Measurements from ENCODE around the gene LDB3. TPM values are rescaled to one million over a fixed set of nuclear protein-coding genes. Genes with fewer than 3 reads are reported as not detected.
A peak's percentile ranks its signal among the peaks of the same experiment; 100 is the strongest.

LDB3 gene
- total RNA-seq, 3 donors from 2014 or later (not counting 1 experiment from before 2014, with no cell fraction given): 0.11 to 0.12 TPM; not detected in 1

DNA sequence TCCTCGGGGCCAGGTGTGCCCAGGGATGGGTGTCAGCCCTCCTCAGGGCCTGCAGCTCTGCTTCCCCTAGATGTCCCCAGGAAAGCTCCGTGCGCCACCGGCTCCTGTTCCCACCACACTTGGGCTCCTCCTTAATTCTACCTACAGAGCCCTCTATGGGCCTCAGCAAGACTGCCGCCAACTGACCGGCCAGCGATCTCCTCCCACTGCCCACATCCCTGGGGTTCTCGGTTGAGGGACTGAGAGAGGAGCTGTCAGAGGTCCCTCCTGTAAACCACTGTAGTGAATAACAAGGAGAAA lies 5.3 kb upstream of the LDB3 start:
- Histone ChIP-seq H3K9me3 (ENCODE audit: control insufficient read depth, insufficient read depth, low read length) (no peaks in the 10 kb centered on the region), H3K36me3 (ENCODE audit: control insufficient read depth, insufficient read depth, low read length) (no peaks in the 10 kb centered on the region), H3K27ac (ENCODE audit: low read length) (no peak overlapping the region), H3K4me3 (ENCODE audit: low read length) (no peak overlapping the region), H3K27me3 (ENCODE audit: control insufficient read depth, insufficient read depth, low read length) (no peaks in the 10 kb centered on the region), H3K4me1 (ENCODE audit: control insufficient read depth, insufficient read depth, low read length) (no peaks in the 10 kb centered on the region)
- WGBS (ENCODE audit: insufficient coverage): 96% methylated on average over 5 of the region's 8 CpGs
- Mint-ChIP-seq H3K27me3 (ENCODE audit: low read depth in 2 of 2) (no peaks in the 10 kb centered on the region), H3K9me3 (no peaks in the 10 kb centered on the region), H3K36me3 (no peaks in the 10 kb centered on the region), H3K27ac (no peak overlapping the region), H3K4me1 (no peaks in the 10 kb centered on the region), H3K4me3 (no peak overlapping the region)
- DNase-seq (no peak), ATAC-seq (peak in 1 of 3 donors; percentile 16)
- TF ChIP-seq, protein P1, sequence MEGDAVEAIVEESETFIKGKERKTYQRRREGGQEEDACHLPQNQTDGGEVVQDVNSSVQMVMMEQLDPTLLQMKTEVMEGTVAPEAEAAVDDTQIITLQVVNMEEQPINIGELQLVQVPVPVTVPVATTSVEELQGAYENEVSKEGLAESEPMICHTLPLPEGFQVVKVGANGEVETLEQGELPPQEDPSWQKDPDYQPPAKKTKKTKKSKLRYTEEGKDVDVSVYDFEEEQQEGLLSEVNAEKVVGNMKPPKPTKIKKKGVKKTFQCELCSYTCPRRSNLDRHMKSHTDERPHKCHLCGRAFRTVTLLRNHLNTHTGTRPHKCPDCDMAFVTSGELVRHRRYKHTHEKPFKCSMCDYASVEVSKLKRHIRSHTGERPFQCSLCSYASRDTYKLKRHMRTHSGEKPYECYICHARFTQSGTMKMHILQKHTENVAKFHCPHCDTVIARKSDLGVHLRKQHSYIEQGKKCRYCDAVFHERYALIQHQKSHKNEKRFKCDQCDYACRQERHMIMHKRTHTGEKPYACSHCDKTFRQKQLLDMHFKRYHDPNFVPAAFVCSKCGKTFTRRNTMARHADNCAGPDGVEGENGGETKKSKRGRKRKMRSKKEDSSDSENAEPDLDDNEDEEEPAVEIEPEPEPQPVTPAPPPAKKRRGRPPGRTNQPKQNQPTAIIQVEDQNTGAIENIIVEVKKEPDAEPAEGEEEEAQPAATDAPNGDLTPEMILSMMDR (IDR thresholded peaks at IDR 0.05): no peak
- intact Hi-C loops (cut with micrococcal nuclease): no loop called here

DNA sequence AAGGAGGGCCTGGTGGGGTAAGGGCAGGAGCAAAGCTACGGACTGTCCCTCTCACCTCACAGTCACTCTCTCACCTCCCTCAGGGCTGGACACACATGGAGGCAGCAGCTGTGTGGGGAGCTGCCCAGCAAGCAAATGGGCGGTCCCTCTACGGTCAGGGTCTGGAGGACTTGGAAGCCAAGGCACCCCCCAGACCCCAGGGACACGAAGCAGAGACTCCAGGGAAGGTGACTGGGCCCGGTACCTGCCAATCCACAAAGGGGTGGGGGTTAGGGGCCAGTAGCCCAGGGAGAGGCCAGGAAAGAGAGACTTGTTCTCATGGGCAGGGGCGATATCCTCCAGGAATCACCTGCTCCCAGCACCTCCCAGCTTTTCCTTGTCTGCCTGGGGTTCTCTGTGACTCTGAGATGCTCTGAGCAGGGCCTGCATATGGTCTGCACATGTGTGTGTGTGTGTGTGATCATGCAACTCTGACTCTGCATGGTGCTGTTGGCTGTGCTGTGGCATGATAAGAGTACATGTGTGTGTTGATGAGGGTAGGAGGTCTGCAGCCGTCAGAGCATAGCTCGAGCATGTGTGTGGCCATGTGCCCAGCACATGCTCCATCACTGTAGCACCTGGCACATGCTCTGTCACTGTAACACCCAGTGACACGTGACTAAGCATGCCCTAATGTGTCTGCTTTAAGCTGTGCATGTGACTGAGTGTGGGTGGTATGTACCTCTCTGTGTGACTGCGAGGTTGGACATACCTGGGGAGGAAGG lies 4.6 kb upstream of the LDB3 start:
- H3K27ac Mint-ChIP-seq: no peak overlapping the region
- H3K4me1 Mint-ChIP-seq: no peaks in the 10 kb centered on the region
- no peaks in the 10 kb centered on the region for H3K4me1 ChIP-seq (ENCODE audit: control insufficient read depth, insufficient read depth, low read length)
- H3K27me3 Mint-ChIP-seq (ENCODE audit: low read depth in 2 of 2): no peaks in the 10 kb centered on the region
- no peak overlapping the region for H3K4me3 Mint-ChIP-seq
- no peaks in the 10 kb centered on the region for H3K36me3 Mint-ChIP-seq
- H3K27ac ChIP-seq (ENCODE audit: low read length): no peak overlapping the region
- H3K9me3 ChIP-seq (ENCODE audit: control insufficient read depth, insufficient read depth, low read length): no peaks in the 10 kb centered on the region
- no peaks in the 10 kb centered on the region for H3K27me3 ChIP-seq (ENCODE audit: control insufficient read depth, insufficient read depth, low read length)
- H3K9me3 Mint-ChIP-seq: no peaks in the 10 kb centered on the region
- intact Hi-C loops (cut with micrococcal nuclease): no loop called here
- ATAC-seq (no peak), DNase-seq (no peak)
- H3K4me3 ChIP-seq (ENCODE audit: low read length): no peak overlapping the region
- 89% methylated on average over 10 of the region's 10 CpGs for WGBS (ENCODE audit: insufficient coverage)
- H3K36me3 ChIP-seq (ENCODE audit: control insufficient read depth, insufficient read depth, low read length): no peaks in the 10 kb centered on the region
- TF ChIP-seq, protein P1 (IDR thresholded peaks at IDR 0.05): no peak

DNA sequence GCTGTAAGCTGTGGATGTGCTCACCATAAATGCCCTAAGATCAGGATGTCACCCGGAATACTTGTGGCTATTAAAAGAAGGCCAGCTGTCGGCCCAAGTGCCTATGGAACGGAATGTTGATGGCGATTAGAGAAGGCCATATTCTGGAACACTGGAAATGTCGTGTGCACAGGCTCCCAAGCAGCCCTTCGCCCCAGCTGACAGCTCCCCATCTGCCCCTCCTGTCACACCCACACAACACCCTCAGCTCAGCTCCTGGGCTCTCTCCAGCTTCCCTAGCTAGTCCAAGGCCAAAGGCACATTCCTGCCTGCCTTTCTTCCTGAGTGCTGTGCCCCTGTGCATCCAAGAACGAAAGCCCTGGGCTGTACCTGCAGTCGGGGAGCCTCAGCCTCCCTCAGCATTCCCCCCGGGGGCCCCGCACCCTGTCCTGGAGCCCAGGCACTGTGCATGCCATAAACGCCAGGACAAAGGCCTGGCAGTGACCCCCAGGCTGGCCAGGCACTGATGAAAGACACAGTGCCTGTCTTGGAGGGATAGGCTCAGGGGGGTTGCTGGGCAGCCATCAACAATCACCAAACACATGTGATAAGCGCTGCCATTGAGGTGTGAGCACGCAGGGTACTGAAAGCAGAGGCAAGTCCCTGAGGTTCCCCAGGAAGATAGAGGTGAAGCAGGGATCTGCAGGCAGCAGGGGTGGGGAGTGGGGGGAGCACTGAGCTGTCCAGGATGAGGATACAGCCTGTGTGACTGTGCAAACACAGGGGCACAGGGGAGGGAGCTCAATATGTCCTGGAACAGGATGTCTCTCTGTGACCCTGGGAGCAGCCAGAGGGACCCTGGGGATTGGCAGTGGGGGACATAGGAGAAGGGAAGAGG lies 3.7 kb upstream of the LDB3 start:
- TF ChIP-seq, protein P1 (IDR thresholded peaks at IDR 0.05): no peak
- no peaks in the 10 kb centered on the region for H3K36me3 ChIP-seq (ENCODE audit: control insufficient read depth, insufficient read depth, low read length)
- H3K9me3 Mint-ChIP-seq: no peaks in the 10 kb centered on the region
- intact Hi-C loops (cut with micrococcal nuclease): no loop called here
- H3K27me3 Mint-ChIP-seq (ENCODE audit: low read depth in 2 of 2): no peaks in the 10 kb centered on the region
- DNase-seq (no peak), ATAC-seq (no peak)
- no peak overlapping the region for H3K27ac ChIP-seq (ENCODE audit: low read length)
- no peak overlapping the region for H3K4me3 ChIP-seq (ENCODE audit: low read length)
- no peaks in the 10 kb centered on the region for H3K9me3 ChIP-seq (ENCODE audit: control insufficient read depth, insufficient read depth, low read length)
- no peak overlapping the region for H3K27ac Mint-ChIP-seq
- H3K4me1 Mint-ChIP-seq: no peaks in the 10 kb centered on the region
- H3K4me3 Mint-ChIP-seq: no peak overlapping the region
- H3K36me3 Mint-ChIP-seq: no peaks in the 10 kb centered on the region
- WGBS (ENCODE audit: insufficient coverage): 87% methylated on average over 13 of the region's 13 CpGs
- H3K27me3 ChIP-seq (ENCODE audit: control insufficient read depth, insufficient read depth, low read length): no peaks in the 10 kb centered on the region
- H3K4me1 ChIP-seq (ENCODE audit: control insufficient read depth, insufficient read depth, low read length): no peaks in the 10 kb centered on the region

Data from natural killer cell (primary cell).